Chondrocyte (in vitro differentiated cells): Measurements from ENCODE around the gene ZNF593OS. TPM values are rescaled to one million over a fixed set of nuclear protein-coding genes. Genes with fewer than 3 reads are reported as not detected.
A peak's percentile ranks its signal among the peaks of the same experiment; 100 is the strongest.

Source experiments
- DNase-seq: peaks from one replicate; pipeline ENCODE4 v3.0.0; 2021; ENCODE audit warnings: mixed read lengths, low spot score
- H3K27ac Mint-ChIP-seq: one replicate; pipeline ENCODE4 v1.8.0; 2021; ENCODE audit warnings: mild to moderate bottlenecking, moderate library complexity, mixed read lengths; ENCODE audit not compliant: unreplicated experiment
- H3K27me3 Mint-ChIP-seq: 2 replicates; pipeline ENCODE4 v1.8.0; 2021; ENCODE audit warnings: low read depth, mixed read lengths
- H3K36me3 Mint-ChIP-seq: 2 replicates; pipeline ENCODE4 v1.8.0; 2021; ENCODE audit warnings: low read depth, mixed read lengths
- H3K4me1 Mint-ChIP-seq: 2 replicates; pipeline ENCODE4 v1.8.0; 2021; ENCODE audit warnings: low read depth, mild to moderate bottlenecking, mixed read lengths
- H3K4me3 Mint-ChIP-seq: one replicate; pipeline ENCODE4 v1.8.0; 2021; ENCODE audit warnings: mild to moderate bottlenecking, moderate library complexity, mixed read lengths; ENCODE audit not compliant: unreplicated experiment
- H3K9me3 Mint-ChIP-seq: 2 replicates; pipeline ENCODE4 v1.8.0; 2021; ENCODE audit warnings: low read depth, mixed read lengths
- total RNA-seq: library from RNA; stranded (reverse); gene quantifications from 3 replicates; pipeline ENCODE4 v1.2.1, GENCODE V29; 2021
- TF ChIP-seq, protein P1 (sequence below): fragments of 200-600 bp; sonication (generic); IDR thresholded peaks from 2 replicates; pipeline ENCODE4 v1.5.0; 2021; ENCODE audit warnings: antibody characterized with exemption, mild to moderate bottlenecking, moderate library complexity

ZNF593OS gene
- total RNA-seq, 1 donor from 2014 or later = not detected

DNA sequence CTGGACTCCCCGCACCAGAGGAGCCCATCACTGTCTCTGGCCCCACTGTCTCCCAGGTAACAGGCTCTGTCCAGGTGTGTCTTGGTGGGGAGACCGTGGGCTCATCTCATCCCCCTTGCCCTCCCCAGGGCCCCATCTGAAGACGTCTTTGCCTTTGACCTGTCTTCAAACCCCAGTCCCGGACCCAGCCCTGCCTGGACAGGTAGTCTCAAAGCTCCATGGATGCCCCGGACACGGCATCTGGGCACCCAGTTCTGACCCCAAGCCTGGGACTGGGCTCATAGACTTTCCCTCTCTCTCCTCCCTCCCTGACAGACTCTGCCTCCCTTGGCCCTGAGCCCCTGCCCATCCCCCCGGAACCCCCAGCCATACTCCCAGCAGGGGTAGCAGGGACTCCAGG lies 12.5 kb upstream of the ZNF593OS start:
- no peaks in the 10 kb centered on the region for H3K4me1 Mint-ChIP-seq
- H3K27me3 Mint-ChIP-seq = no peaks in the 10 kb centered on the region
- no peak overlapping the region for H3K27ac Mint-ChIP-seq
- no peaks in the 10 kb centered on the region for H3K36me3 Mint-ChIP-seq
- TF ChIP-seq, protein P1, sequence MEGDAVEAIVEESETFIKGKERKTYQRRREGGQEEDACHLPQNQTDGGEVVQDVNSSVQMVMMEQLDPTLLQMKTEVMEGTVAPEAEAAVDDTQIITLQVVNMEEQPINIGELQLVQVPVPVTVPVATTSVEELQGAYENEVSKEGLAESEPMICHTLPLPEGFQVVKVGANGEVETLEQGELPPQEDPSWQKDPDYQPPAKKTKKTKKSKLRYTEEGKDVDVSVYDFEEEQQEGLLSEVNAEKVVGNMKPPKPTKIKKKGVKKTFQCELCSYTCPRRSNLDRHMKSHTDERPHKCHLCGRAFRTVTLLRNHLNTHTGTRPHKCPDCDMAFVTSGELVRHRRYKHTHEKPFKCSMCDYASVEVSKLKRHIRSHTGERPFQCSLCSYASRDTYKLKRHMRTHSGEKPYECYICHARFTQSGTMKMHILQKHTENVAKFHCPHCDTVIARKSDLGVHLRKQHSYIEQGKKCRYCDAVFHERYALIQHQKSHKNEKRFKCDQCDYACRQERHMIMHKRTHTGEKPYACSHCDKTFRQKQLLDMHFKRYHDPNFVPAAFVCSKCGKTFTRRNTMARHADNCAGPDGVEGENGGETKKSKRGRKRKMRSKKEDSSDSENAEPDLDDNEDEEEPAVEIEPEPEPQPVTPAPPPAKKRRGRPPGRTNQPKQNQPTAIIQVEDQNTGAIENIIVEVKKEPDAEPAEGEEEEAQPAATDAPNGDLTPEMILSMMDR = no peak
- no peak for DNase-seq
- no peak overlapping the region for H3K4me3 Mint-ChIP-seq
- H3K9me3 Mint-ChIP-seq = no peaks in the 10 kb centered on the region

DNA sequence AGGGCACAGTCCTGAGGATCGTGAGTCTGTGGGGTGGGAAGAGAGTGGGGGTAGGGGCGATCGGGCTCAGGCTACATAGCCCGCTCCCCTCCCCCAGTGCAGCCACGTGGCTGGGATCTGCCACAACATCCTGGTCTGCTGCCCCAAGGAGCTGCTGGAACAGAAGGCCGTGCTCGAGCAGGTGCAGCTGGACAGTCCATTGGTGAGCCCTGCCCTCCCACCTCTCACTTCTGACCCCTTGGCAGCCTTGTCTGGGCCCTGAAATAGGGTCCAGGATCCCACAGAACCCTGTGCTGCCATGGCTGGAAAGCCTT lies 10.7 kb upstream of the ZNF593OS start:
- Mint-ChIP-seq H3K9me3 (no peaks in the 10 kb centered on the region), H3K27me3 (no peaks in the 10 kb centered on the region), H3K4me1 (no peaks in the 10 kb centered on the region), H3K4me3 (no peak overlapping the region), H3K36me3 (no peaks in the 10 kb centered on the region), H3K27ac (no peak overlapping the region)
- TF ChIP-seq, protein P1 = no peak
- DNase-seq = no peak

DNA sequence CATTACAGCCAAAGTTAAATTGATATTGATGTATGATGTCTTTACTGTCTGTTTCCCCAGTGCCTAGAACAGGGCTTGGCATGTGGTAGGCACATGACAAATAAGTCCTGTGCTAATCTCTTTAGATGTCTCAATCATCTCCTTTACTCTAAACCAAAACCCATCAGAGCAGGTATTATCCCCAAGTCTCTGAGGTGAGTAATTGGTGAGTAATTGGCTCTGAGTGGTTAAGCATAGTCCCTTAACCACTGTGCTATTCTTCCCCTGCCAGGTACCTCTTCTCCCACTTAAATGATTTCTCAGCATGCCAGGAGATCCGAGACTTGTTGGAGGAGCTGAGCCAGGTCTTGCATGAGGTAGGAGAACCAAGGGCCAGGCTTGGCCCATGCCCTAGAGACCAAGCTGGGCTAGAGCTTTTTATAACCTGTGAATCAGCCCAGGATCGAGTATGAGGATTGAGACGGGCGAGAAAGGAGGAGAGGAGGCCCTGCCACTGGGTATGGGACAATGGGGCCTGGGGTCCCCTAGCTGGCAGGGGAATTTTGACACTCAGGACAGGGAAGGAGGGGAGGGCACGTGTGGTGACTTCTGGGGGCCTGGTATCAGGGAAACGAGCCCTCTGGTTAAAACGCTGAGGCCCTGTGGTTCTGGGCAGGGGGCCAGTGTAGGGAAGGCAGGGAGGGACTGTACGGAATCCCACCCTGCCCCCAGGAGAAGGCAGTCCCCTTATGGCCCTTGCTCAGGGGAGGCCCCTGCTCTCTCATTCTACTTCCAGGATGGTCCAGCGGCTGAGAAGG lies 10.2 kb upstream of the ZNF593OS start:
- no peaks in the 10 kb centered on the region for H3K36me3 Mint-ChIP-seq
- DNase-seq = no peak
- no peaks in the 10 kb centered on the region for H3K9me3 Mint-ChIP-seq
- H3K27ac Mint-ChIP-seq = peak overlapping the region; percentile 47
- no peaks in the 10 kb centered on the region for H3K4me1 Mint-ChIP-seq
- no peaks in the 10 kb centered on the region for H3K27me3 Mint-ChIP-seq
- H3K4me3 Mint-ChIP-seq = no peak overlapping the region
- TF ChIP-seq, protein P1 = no peak

DNA sequence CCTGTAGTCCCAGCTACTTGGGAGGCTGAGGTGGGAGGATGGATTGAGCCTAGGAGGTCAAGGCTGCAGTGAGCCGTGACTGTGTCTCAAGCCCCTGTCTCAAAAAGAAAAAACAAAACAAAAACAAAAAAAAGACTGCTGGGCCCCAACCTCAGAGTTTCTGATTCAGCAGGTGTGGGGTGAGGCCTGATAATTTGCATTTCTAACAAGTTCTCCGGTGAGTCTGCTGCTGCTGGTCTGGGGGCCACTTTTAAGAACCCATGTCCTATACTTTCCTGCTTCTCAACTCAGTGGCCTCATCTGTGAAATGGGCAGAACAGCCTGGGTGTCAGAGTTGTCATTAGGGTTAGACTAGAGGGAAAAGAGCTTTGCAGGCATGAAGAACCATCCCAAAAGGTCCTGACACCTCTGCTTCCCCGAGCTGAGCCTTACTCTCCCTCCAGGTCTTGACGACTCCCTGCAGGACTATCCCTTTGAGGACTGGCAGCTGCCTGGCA lies 8.4 kb upstream of the ZNF593OS start:
- no peaks in the 10 kb centered on the region for H3K36me3 Mint-ChIP-seq

DNA sequence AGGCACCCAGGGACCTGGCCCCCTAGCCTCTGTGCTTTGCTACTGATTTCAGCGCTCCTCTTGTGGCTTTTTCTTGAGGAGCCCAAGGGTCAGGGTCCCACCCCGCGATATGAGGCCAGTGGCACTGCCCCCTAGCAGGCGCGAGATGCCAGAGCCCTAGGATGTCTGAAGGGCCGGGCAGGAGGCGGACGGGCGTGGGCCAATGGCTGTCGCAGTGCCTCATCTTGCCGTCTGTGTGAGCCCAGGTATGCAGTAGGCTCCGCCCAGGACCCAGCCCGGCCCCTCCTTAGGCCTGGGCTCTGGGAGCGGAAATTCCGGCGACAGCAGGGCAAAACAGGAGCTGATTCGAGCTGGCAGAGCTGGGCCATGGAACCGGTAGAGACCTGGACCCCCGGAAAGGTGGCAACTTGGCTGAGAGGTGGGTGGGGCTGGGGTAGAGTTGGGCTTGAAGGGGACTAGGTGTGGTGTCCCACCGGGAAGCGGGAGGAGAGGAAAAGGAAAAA lies 5.6 kb upstream of the ZNF593OS start, which contains the start of gene CNKSR1:
Gene CNKSR1, plus strand, starts transcription at position 310 of the 503 bp plus-strand sequence. Its CDS starts 57 bp downstream, at position 367.
- no peak for DNase-seq
- Mint-ChIP-seq H3K4me1 (no peaks in the 10 kb centered on the region), H3K27me3 (no peaks in the 10 kb centered on the region), H3K9me3 (no peaks in the 10 kb centered on the region), H3K27ac (no peak within 1 kb of the TSS), H3K4me3 (no peak within 1 kb of the TSS), H3K36me3 (no peaks in the 10 kb centered on the region)
- TF ChIP-seq, protein P1 = no peak

More for the DNA sequence above, 8.4 kb upstream of the ZNF593OS start:
- no peaks in the 10 kb centered on the region for H3K9me3 Mint-ChIP-seq
- H3K4me1 Mint-ChIP-seq = no peaks in the 10 kb centered on the region
- no peak overlapping the region for H3K27ac Mint-ChIP-seq
- DNase-seq = no peak
- no peak overlapping the region for H3K4me3 Mint-ChIP-seq
- no peaks in the 10 kb centered on the region for H3K27me3 Mint-ChIP-seq
- TF ChIP-seq, protein P1 = no peak
